WI38 (cell line): ENCODE data around the gene OBP2A.

ENCODE experiments used
- H3K4me3 ChIP-seq: 2 replicates; pipeline ENCODE4 v1.5.1; 2011; ENCODE audit warnings: low read depth, mild to moderate bottlenecking, control low read depth, low read length
- CTCF ChIP-seq: IDR thresholded peaks from 2 replicates; pipeline ENCODE4 v1.5.1; 2012; ENCODE audit warnings: low read depth, mild to moderate bottlenecking, control low read depth, low read length

OBP2A gene

DNA sequence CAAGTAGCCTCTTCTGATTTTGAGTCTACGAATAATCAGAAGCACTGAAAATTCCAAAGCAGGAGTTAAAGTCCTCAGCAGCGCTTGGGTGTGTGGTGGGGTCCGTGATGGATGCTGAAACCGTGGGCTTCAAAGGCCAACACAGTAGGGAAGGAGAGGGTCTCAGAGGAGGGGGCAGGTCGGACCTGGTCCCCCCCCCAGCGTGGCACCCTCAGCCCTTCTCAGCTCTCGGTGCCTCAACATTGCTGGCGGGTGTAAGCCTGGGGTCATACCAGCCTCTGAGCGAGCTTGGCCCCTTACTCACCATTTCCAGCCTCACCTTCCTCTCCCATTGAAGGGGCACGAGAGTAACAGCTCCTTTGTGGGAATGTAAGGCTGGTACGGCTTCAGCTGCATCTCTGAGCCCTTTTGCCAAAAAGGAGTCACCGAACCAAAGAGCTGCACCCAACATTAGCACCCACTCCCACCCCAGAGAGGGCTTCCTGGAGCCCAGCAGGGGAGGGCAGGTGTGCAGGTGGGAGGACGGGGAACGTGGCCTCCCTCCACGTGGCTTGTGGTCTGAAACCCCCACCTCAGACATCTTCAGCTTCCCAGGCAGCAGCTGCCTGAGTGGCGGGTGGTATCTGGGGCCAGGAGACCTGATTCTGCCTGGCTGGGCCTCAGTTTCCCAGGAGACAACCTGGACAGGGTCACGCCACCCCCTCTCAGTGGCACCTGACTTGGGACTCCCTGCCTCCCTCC lies 31.4 kb upstream of the OBP2A start:
- H3K4me3 ChIP-seq: no peak overlapping the region
- TF ChIP-seq CTCF: no peak

DNA sequence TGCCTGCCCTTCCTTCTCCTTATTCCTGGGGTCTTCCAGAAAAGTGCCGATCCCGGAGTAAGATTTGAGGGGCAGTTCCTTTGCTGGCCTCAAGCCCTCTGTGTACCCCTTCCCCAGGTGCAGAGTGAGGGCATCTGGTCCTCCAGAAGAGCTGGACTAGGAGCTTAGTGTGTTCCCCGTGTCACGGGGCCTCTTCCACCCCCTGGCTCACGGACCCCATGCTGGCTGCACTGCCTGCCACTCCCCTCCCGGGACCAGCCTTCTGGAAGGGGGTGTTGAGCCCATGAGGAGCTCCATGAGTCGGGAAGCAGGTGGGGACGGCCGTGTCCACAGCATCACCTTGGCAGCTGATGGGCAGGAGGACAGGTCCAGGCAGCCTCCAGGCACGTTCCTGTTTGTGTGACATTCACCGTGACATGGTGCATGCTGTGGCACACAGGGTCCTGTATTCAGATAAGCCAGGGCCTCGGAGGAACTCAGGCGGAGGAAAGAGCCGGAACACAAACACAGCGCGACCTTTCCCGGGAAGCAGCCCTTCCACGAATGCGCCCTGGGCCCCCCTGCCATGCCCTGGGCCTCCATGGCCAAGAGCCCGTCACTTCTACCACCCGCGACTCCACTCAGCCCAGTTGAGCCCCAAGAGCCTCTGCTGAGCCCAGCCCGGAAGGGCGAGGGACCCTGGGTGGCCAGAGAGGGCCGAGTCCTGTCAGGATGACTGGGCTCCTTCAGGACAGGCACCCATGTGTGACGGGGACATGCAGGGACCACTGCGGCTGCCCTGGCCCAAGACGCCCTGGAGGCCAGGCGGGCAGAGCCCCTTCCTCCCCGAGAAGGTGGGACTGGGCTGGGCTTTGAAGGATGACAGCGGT lies 30.6 kb upstream of the OBP2A start:
- TF ChIP-seq CTCF: no peak
- no peak overlapping the region for H3K4me3 ChIP-seq

DNA sequence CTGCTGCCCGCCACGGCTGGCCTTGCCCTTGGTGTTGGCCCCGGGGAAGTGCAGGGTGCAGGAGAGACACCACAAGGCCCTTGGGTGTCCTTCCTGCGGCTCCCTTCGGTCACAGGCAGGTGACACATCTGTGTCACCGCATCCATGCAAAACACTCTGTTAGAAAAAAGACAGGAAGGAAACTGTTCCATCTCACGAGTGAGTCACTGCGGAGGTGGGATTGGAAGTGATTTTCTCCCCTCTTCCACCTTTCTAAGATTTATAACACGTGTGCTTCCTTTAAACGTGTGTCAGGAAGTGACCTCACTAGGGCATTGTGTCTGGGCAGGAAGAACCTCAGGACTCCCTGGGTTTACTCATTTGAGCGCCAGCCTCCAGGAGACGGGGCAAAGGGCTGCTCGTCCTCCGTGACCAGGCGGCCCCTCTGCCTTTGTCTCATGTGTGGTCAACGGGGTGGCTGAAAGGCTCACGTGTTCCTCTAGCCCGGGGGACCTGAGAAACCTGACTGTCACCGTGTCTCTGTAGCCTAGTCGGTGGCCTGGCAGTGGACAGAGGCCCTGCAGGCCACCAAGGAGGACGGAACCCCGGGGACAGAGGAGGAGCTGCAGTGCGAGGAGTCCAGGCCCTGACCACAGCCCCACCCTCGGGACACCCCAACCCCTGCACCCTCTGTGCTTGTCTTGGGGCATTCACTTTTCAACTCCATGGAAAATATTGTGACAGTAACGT lies 29.6 kb upstream of the OBP2A start:
- TF ChIP-seq CTCF: no peak
- H3K4me3 ChIP-seq: no peak overlapping the region

- TF ChIP-seq CTCF: no peak
- H3K4me3 ChIP-seq: no peak overlapping the region
Measured at GRCh38 chr9:135517407-135517822, 28.5 kb upstream of the OBP2A start.

DNA sequence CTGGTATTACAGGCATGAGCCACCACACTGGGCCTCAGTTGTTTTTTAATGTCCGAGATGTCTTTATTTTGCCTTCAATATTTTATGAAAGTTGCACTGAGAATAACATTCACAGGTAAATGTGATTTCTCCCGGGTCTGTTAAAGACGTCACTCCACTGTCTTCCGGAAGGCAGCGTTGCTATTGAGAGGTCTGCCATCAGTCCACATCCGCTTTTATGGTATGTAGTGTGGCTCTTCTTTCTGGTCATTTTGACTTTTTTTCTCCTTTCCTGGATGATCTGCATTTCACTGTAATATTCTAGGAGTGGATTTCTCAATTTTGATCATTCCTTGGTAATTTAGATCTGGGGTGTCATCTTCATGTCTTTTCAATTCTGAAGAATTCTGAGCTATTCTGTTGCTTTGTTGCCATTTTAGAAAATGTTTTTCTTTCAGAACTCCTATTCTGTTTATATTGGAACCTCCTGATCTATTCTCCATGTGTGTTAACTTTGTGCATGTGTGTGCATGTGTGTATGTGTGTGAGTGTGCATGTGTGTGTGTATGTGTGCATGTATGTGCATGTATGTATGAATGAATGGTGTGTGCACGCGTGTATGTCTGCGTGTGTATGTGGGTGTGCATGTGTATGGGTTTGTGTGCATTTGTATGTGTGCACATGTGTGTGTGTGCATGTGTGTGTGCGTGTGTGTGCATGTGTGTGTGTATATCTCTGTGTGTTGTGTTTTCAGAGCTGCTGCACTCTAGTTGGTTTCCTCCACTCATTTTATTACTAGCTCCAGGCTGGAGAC lies 26.6 kb upstream of the OBP2A start:
- H3K4me3 ChIP-seq: no peak overlapping the region
- no peak for TF ChIP-seq CTCF

DNA sequence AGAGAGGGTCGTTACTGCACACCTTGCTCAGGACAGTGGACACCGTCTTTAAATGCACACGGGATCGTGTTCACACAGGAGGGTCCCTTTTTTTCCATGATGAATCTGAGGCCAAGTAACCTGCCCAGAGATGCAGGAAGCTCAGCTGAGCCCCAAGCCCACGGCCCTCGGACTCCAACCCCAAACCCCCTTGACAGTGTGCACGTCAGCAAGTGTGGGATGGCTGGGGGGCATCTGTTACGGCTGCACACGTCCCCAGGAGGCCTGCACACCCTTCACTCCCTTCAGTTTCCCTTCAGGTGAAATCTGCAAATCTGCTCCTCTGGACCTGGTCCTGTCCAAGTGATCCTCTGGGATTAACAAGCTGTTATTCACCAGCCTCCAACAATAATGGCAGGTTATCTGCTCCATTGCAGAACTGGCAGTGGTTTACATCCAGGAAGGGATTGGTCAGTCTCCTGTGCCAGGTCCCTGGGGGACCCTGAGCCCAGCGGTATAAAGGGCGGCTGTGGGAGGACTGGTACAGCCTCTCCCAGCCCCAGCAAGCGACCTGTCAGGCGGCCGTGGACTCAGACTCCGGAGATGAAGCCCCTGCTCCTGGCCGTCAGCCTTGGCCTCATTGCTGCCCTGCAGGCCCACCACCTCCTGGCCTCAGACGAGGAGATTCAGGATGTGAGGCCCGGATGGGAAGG lies 24.9 kb upstream of the OBP2A start, which contains the start of gene LCN1:
LCN1 (plus strand) TSS at position 525 of the 692 bp plus-strand sequence; CDS start at position 583, 58 bp downstream.
- no peak within 1 kb of the TSS for H3K4me3 ChIP-seq
- TF ChIP-seq CTCF: no peak
